Memory B cell (primary cell): ENCODE measurements around the gene SPDYE1.
"Not testable (repeated sequence)": the region's sequence is repeated elsewhere in the genome, so short reads cannot be mapped to it uniquely, and the experiment has no call there.

Experiments used
- ATAC-seq: fragments of 150-1000 bp; cut with Tn5 transposase; 2 replicates; pipeline ENCODE4 v1.10.0; 2021; ENCODE audit warnings: low read depth, mild to moderate bottlenecking, moderate library complexity
- DNase-seq, 2 donors: peaks; one replicate each; pipeline ENCODE4 v3.0.0; 2022; ENCODE audit warnings: low spot score in 2 of 2
- H3K27ac Mint-ChIP-seq: one replicate; pipeline ENCODE4 v1.8.0; 2022; ENCODE audit warnings: mild to moderate bottlenecking, moderate library complexity, mixed read lengths
- H3K27me3 Mint-ChIP-seq: one replicate; pipeline ENCODE4 v1.8.0; 2022; ENCODE audit warnings: mixed read lengths
- H3K36me3 Mint-ChIP-seq: one replicate; pipeline ENCODE4 v1.8.0; 2022; ENCODE audit warnings: mild to moderate bottlenecking, mixed read lengths
- H3K4me1 Mint-ChIP-seq: one replicate; pipeline ENCODE4 v1.8.0; 2022; ENCODE audit warnings: mixed read lengths
- H3K4me3 Mint-ChIP-seq: one replicate; pipeline ENCODE4 v1.8.0; 2022; ENCODE audit warnings: mild to moderate bottlenecking, moderate library complexity, mixed read lengths
- H3K9me3 Mint-ChIP-seq: one replicate; pipeline ENCODE4 v1.8.0; 2022; ENCODE audit warnings: mixed read lengths

Gene SPDYE1

GRCh38 chr7:43997532-43997931 is at the start of gene SPDYE1:
Gene SPDYE1 (plus strand): TSS chr7:43997897. CDS start chr7:43999950, 2,053 bp downstream.
- not testable (repeated sequence) for H3K36me3 Mint-ChIP-seq, H3K27ac Mint-ChIP-seq, H3K4me3 Mint-ChIP-seq, H3K9me3 Mint-ChIP-seq, DNase-seq, ATAC-seq, H3K4me1 Mint-ChIP-seq, H3K27me3 Mint-ChIP-seq

GRCh38 chr7:43952028-43952427 is 45.7 kb upstream of the SPDYE1 start:
- ATAC-seq (no peak), DNase-seq (no peak)
- Mint-ChIP-seq H3K9me3 (no peaks in the 10 kb centered on the region), H3K4me1 (peaks cover 4% of the 10 kb centered on the region), H3K27me3 (no peaks in the 10 kb centered on the region), H3K36me3 (peaks cover 27% of the 10 kb centered on the region), H3K27ac (no peak overlapping the region), H3K4me3 (no peak overlapping the region)

GRCh38 chr7:43953071-43953470 is 44.6 kb upstream of the SPDYE1 start:
- DNase-seq, result no peak
- no peaks in the 10 kb centered on the region for H3K27me3 Mint-ChIP-seq
- ATAC-seq, result no peak
- H3K36me3 Mint-ChIP-seq, result peaks cover 23% of the 10 kb centered on the region
- H3K9me3 Mint-ChIP-seq, result no peaks in the 10 kb centered on the region
- peaks cover 4% of the 10 kb centered on the region for H3K4me1 Mint-ChIP-seq
- H3K27ac Mint-ChIP-seq, result no peak overlapping the region
- H3K4me3 Mint-ChIP-seq, result no peak overlapping the region

DNA sequence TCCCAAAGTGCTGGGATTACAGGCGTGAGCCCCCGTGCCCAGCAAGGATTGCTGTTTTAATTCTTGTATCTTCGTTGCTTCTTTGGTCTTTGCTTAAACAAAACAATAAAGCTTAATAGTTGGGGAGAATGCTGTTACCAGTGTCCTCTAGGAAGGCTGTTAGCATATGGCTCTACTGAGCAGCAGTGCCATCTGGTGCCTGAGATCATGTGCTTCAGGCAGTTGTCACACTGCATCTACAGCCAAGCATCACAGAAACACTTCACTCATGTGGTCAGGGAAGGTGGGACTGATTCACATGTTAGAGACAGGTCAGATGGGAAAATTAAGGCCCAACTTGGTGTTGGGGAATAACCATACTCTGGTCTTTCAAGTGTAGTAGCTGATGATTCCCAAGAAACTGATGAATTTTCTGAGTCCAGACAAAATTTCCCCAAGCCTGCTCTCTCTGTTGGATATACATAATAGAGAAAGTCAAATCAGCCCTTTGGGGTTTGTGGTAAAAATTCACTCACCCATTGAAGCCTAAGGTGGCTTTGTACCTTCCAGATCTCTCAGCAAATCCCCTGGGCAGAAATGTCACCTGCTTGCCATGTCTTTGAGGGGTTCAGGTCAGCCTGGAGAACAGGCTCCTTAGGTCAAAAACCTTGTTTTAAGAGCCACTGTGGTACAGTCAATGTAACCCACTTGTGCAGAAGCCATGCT is 43.0 kb upstream of the SPDYE1 start:
- ATAC-seq (no peak), DNase-seq (no peak)
- Mint-ChIP-seq H3K27ac (no peak overlapping the region), H3K27me3 (no peaks in the 10 kb centered on the region), H3K4me1 (peaks cover 4% of the 10 kb centered on the region), H3K9me3 (no peaks in the 10 kb centered on the region), H3K36me3 (peaks cover 25% of the 10 kb centered on the region), H3K4me3 (no peak overlapping the region)

DNA sequence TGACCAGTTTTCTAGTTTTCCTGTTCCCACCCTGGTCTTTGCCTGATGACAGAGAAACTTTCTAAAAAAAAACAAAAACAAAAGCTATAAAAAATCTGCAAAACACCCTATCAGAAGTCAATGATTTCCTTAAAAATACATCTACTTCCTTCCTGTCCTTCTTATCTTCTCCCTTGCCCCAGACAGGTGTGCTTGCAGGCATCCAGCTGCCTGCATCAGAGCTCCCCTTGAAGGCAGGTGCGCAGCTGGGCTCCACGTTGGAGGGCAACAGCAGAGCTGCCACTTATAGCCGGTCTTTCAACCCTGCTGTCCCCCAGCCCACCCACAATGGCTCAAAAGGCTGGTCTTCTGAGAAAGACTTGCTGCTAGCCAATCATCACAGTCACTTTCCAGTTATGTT is 41.7 kb upstream of the SPDYE1 start:
- Mint-ChIP-seq H3K36me3 (peaks cover 25% of the 10 kb centered on the region), H3K27ac (no peak overlapping the region), H3K9me3 (no peaks in the 10 kb centered on the region), H3K4me1 (peaks cover 4% of the 10 kb centered on the region), H3K27me3 (no peaks in the 10 kb centered on the region), H3K4me3 (no peak overlapping the region)
- no peak for DNase-seq
- ATAC-seq, result no peak

- no peak overlapping the region for H3K4me3 Mint-ChIP-seq
- H3K27ac Mint-ChIP-seq, result no peak overlapping the region
- DNase-seq, result no peak
- no peaks in the 10 kb centered on the region for H3K27me3 Mint-ChIP-seq
- H3K4me1 Mint-ChIP-seq, result peaks cover 4% of the 10 kb centered on the region
- ATAC-seq, result no peak
- H3K9me3 Mint-ChIP-seq, result no peaks in the 10 kb centered on the region
- H3K36me3 Mint-ChIP-seq, result peaks cover 16% of the 10 kb centered on the region
These were observed 36.8 kb upstream of the SPDYE1 start for GRCh38 chr7:43960933-43961332.

DNA sequence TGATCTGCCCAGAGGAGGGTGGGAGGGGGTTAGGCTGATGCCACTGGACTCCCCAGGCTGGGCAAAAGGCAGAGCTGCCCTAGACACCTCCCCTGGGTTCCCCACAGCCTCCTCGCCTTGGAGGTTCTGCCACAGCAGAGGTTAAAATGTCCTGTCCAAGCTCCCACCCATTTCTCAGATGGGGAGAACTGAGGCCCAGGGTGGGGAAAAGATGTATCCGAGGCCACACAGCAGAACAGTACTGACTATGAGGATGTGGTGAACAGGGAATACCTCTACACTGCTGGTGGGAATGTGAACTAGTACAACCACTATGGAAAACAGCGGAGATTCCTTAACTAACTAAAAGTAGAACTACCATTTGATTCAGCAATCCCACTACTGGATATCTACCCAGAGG is 31.3 kb upstream of the SPDYE1 start:
- DNase-seq, H3K27me3 Mint-ChIP-seq, H3K9me3 Mint-ChIP-seq, H3K36me3 Mint-ChIP-seq, H3K4me3 Mint-ChIP-seq, H3K4me1 Mint-ChIP-seq, H3K27ac Mint-ChIP-seq, ATAC-seq: not testable (repeated sequence)

- H3K4me1 Mint-ChIP-seq, H3K27ac Mint-ChIP-seq, ATAC-seq, DNase-seq, H3K36me3 Mint-ChIP-seq, H3K4me3 Mint-ChIP-seq, H3K9me3 Mint-ChIP-seq, H3K27me3 Mint-ChIP-seq: not testable (repeated sequence)
These were observed 29.3 kb upstream of the SPDYE1 start for GRCh38 chr7:43968172-43969040.

DNA sequence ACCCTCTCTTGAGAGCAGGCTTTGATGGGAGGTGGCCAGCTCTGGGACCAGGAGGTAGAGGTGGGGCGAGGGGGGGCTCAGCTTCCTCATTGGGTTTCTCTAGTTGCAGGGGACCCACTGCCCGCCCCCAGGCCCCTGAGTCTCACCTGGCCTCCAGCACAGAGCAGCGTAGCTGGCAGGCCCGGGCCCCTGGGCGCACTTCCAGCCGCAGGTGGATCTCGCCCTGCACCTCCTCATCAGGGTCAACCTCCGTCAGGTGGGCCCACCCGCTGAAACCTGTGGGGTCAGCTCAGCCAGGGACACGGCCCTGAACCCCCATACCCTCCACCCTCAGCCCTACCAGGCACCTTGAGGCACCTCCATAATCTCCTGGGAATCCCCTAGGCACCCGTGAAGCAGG is 28.1 kb upstream of the SPDYE1 start:
- not testable (repeated sequence) for H3K4me1 Mint-ChIP-seq, H3K36me3 Mint-ChIP-seq, H3K9me3 Mint-ChIP-seq, H3K27me3 Mint-ChIP-seq, ATAC-seq, H3K27ac Mint-ChIP-seq, H3K4me3 Mint-ChIP-seq, DNase-seq

GRCh38 chr7:43970698-43971097 is 27.0 kb upstream of the SPDYE1 start:
- not testable (repeated sequence) for H3K27me3 Mint-ChIP-seq, DNase-seq, H3K27ac Mint-ChIP-seq, H3K9me3 Mint-ChIP-seq, H3K36me3 Mint-ChIP-seq, H3K4me3 Mint-ChIP-seq, ATAC-seq, H3K4me1 Mint-ChIP-seq

DNA sequence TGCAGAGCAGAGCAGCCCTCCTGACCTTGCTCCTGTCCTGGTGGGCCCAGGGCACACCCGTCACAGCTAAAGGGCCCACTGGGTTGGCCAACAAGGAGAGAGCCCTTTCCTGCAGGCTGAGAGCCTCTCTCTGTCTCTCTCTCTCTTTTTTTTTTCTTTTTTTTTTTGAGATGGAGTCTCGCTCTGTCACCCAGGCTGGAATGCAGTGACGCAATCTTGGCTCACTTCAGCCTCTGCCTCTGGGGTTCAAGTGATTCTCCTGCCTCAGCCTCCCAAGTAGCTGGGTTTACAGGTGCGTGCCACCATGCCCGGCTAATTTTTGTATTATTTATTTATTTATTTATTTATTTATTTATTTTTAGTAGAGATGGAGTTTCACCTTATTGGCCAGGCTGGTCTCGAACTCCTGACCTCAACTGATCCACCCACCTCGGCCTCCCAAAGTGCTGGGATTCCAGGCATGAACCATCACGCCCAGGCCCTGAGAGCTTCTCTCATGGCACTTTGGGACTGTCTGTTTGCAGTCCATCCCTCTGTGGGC is 23.6 kb upstream of the SPDYE1 start:
- H3K9me3 Mint-ChIP-seq, H3K27me3 Mint-ChIP-seq, H3K4me1 Mint-ChIP-seq, ATAC-seq, H3K27ac Mint-ChIP-seq, DNase-seq, H3K4me3 Mint-ChIP-seq, H3K36me3 Mint-ChIP-seq: not testable (repeated sequence)

GRCh38 chr7:43974725-43975482 is 22.8 kb upstream of the SPDYE1 start:
- H3K4me3 Mint-ChIP-seq, ATAC-seq, H3K9me3 Mint-ChIP-seq, H3K27me3 Mint-ChIP-seq, DNase-seq, H3K36me3 Mint-ChIP-seq, H3K27ac Mint-ChIP-seq, H3K4me1 Mint-ChIP-seq: not testable (repeated sequence)

DNA sequence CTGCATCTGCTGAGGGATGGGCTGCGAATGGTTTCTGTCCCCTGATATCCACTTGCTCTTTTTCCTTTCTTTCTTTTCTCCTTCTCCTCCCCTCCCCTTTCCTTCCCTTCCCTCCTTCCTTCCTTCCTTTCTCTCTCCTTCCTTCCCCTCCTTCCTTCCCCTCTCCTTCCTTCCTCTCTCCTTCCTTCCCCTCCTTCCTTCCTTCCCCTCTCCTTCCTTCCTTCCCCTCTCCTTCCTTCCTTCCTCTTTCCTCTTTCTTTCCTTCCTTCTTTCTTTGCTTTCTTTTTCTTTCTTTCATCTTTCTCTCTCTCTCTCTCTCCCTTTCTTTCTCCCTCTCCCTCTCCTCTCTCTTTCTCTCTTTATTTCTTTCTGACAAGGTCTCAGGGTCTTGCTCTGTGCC is 20.2 kb upstream of the SPDYE1 start:
- Mint-ChIP-seq H3K4me3 (no peak overlapping the region), H3K36me3 (peaks cover 5% of the 10 kb centered on the region), H3K4me1 (peaks cover 7% of the 10 kb centered on the region), H3K27ac (no peak overlapping the region), H3K9me3 (no peaks in the 10 kb centered on the region), H3K27me3 (no peaks in the 10 kb centered on the region)
- no peak for ATAC-seq
- DNase-seq, result no peak

GRCh38 chr7:43978102-43978501 is 19.6 kb upstream of the SPDYE1 start:
- not testable (repeated sequence) for H3K4me1 Mint-ChIP-seq, ATAC-seq, H3K27me3 Mint-ChIP-seq, H3K4me3 Mint-ChIP-seq, DNase-seq, H3K36me3 Mint-ChIP-seq, H3K9me3 Mint-ChIP-seq, H3K27ac Mint-ChIP-seq
